Right renal pelvis (tissue), 4 donors: ENCODE results near the gene HBEGF. TPM values are rescaled to one million over a fixed set of nuclear protein-coding genes. Genes with fewer than 3 reads are reported as not detected.

Source experiments
- polyA plus RNA-seq, 4 donors: library from polyadenylated mRNA; unstranded; fragments of 120-200 nt; gene quantifications; one replicate each; pipeline ENCODE4 v1.2.1, GENCODE V29; 2013; ENCODE audit not compliant: insufficient read length in 4 of 4

The HBEGF gene
- polyA plus RNA-seq, 4 donors: 10.7 to 12.4 (median 11.0) TPM

Other genes with a start within 250 kb of the HBEGF start
- 10 to 100 TPM; 14.3 to 15.3 (median 14.3) TPM for gene PURA, start 232.5 kb downstream of the HBEGF start, polyA plus RNA-seq
- 1 to 10 TPM; 6.8 to 9.6 (median 7.5) TPM for gene IGIP, start 220.7 kb downstream of the HBEGF start, polyA plus RNA-seq
- 10 to 100 TPM; 63.5 to 84.3 (median 78.1) TPM for gene CYSTM1, start 171.4 kb downstream of the HBEGF start, polyA plus RNA-seq
- gene PFDN1, start 43.5 kb downstream of the HBEGF start, polyA plus RNA-seq: 100 to 1,000 TPM in 3 of 4 donors, 10 to 100 TPM in 1; 89.3 to 109 (median 104) TPM
- gene SLC4A9, start 13.6 kb upstream of the HBEGF start, polyA plus RNA-seq: 10 to 100 TPM; 17.6 to 36.2 (median 19.8) TPM
- gene ANKHD1, start 55.2 kb upstream of the HBEGF start, polyA plus RNA-seq: 100 to 1,000 TPM; 101 to 115 (median 108) TPM
- 10 to 100 TPM; 10.4 to 12.5 (median 12.0) TPM for gene EIF4EBP3, start 201.1 kb upstream of the HBEGF start, polyA plus RNA-seq
- gene SRA1, start 210.9 kb upstream of the HBEGF start, polyA plus RNA-seq: 10 to 100 TPM; 23.4 to 29.6 (median 26.4) TPM
- gene APBB3, start 218.0 kb upstream of the HBEGF start, polyA plus RNA-seq: 10 to 100 TPM; 31.3 to 39.8 (median 33.9) TPM
- 10 to 100 TPM; 83.5 to 87.5 (median 85.2) TPM for gene SLC35A4, start 218.2 kb upstream of the HBEGF start, polyA plus RNA-seq